ENCODE measurements around the gene SUFU.

Gene SUFU

GRCh38 chr10:102593804-102594079, 90.0 kb downstream of the SUFU start:
- Histone ChIP-seq H3K36me3 (ENCODE audit: low read length) (no peaks in the 10 kb centered on the region), H3K9ac (ENCODE audit: low read length) (no peak overlapping the region), H3K27me3 (ENCODE audit: low read length) (no peaks in the 10 kb centered on the region), H3K9me2 (replicated peaks; ENCODE audit: insufficient read depth, low read length) (no peaks in the 10 kb centered on the region), H3K4me3 (ENCODE audit: insufficient read depth, low read length, poor library complexity, severe bottlenecking) (no peak overlapping the region), H3F3A (ENCODE audit: insufficient read depth) (no peaks in the 10 kb centered on the region), H3K79me2 (ENCODE audit: insufficient read depth, low read length) (no peaks in the 10 kb centered on the region), H4K20me1 (ENCODE audit: low read depth, low read length) (no peaks in the 10 kb centered on the region), H2AFZ (ENCODE audit: low read depth, low read length, severe bottlenecking) (no peak overlapping the region), H3K4me2 (ENCODE audit: low read depth, low read length, poor library complexity, severe bottlenecking) (no peak overlapping the region), H3K9me3 (ENCODE audit: insufficient read depth, low read length) (no peaks in the 10 kb centered on the region), H3K27ac (ENCODE audit: low read depth, low read length) (no peak overlapping the region)
- TF ChIP-seq CTCF (IDR thresholded peaks at IDR 0.05; ENCODE audit: insufficient read depth, low read length, poor library complexity, severe bottlenecking) (no peak), EZH2phosphoT487 (conservative IDR thresholded peaks at IDR 0.05; ENCODE audit: low read length) (no peak)

- H3K4me3 ChIP-seq (ENCODE audit: insufficient read depth, low read length, poor library complexity, severe bottlenecking), result no peak overlapping the region
- H3K9ac ChIP-seq (ENCODE audit: low read length), result no peak overlapping the region
- no peak overlapping the region for H2AFZ ChIP-seq (ENCODE audit: low read depth, low read length, severe bottlenecking)
- H3K27me3 ChIP-seq (ENCODE audit: low read length), result no peaks in the 10 kb centered on the region
- no peak for TF ChIP-seq EZH2phosphoT487 (conservative IDR thresholded peaks at IDR 0.05; ENCODE audit: low read length)
- TF ChIP-seq CTCF (IDR thresholded peaks at IDR 0.05; ENCODE audit: insufficient read depth, low read length, poor library complexity, severe bottlenecking), result no peak
- H3K4me2 ChIP-seq (ENCODE audit: low read depth, low read length, poor library complexity, severe bottlenecking), result no peak overlapping the region
- H4K20me1 ChIP-seq (ENCODE audit: low read depth, low read length), result no peaks in the 10 kb centered on the region
- H3K9me2 ChIP-seq (replicated peaks; ENCODE audit: insufficient read depth, low read length), result no peaks in the 10 kb centered on the region
- H3F3A ChIP-seq (ENCODE audit: insufficient read depth), result no peaks in the 10 kb centered on the region
- no peaks in the 10 kb centered on the region for H3K9me3 ChIP-seq (ENCODE audit: insufficient read depth, low read length)
- H3K79me2 ChIP-seq (ENCODE audit: insufficient read depth, low read length), result no peaks in the 10 kb centered on the region
- no peak overlapping the region for H3K27ac ChIP-seq (ENCODE audit: low read depth, low read length)
- no peaks in the 10 kb centered on the region for H3K36me3 ChIP-seq (ENCODE audit: low read length)
Observed at GRCh38 chr10:102595293-102595692, 91.5 kb downstream of the SUFU start.

- no peaks in the 10 kb centered on the region for H3K36me3 ChIP-seq (ENCODE audit: low read length)
- H3K9me2 ChIP-seq (replicated peaks; ENCODE audit: insufficient read depth, low read length), result no peaks in the 10 kb centered on the region
- H3K27ac ChIP-seq (ENCODE audit: low read depth, low read length), result no peak overlapping the region
- no peak for TF ChIP-seq CTCF (IDR thresholded peaks at IDR 0.05; ENCODE audit: insufficient read depth, low read length, poor library complexity, severe bottlenecking)
- no peak for TF ChIP-seq EZH2phosphoT487 (conservative IDR thresholded peaks at IDR 0.05; ENCODE audit: low read length)
- H4K20me1 ChIP-seq (ENCODE audit: low read depth, low read length), result no peaks in the 10 kb centered on the region
- no peaks in the 10 kb centered on the region for H3K79me2 ChIP-seq (ENCODE audit: insufficient read depth, low read length)
- no peaks in the 10 kb centered on the region for H3F3A ChIP-seq (ENCODE audit: insufficient read depth)
- no peak overlapping the region for H3K4me3 ChIP-seq (ENCODE audit: insufficient read depth, low read length, poor library complexity, severe bottlenecking)
- H3K9ac ChIP-seq (ENCODE audit: low read length), result no peak overlapping the region
- no peak overlapping the region for H2AFZ ChIP-seq (ENCODE audit: low read depth, low read length, severe bottlenecking)
- no peak overlapping the region for H3K4me2 ChIP-seq (ENCODE audit: low read depth, low read length, poor library complexity, severe bottlenecking)
- no peaks in the 10 kb centered on the region for H3K27me3 ChIP-seq (ENCODE audit: low read length)
- H3K9me3 ChIP-seq (ENCODE audit: insufficient read depth, low read length), result no peaks in the 10 kb centered on the region
Observed at GRCh38 chr10:102595897-102596296, 92.1 kb downstream of the SUFU start.

- no peak overlapping the region for H3K27ac ChIP-seq (ENCODE audit: low read depth, low read length)
- H3K79me2 ChIP-seq (ENCODE audit: insufficient read depth, low read length), result no peaks in the 10 kb centered on the region
- H3K27me3 ChIP-seq (ENCODE audit: low read length), result no peaks in the 10 kb centered on the region
- H4K20me1 ChIP-seq (ENCODE audit: low read depth, low read length), result no peaks in the 10 kb centered on the region
- no peaks in the 10 kb centered on the region for H3K36me3 ChIP-seq (ENCODE audit: low read length)
- no peak overlapping the region for H3K4me2 ChIP-seq (ENCODE audit: low read depth, low read length, poor library complexity, severe bottlenecking)
- no peak overlapping the region for H3K4me3 ChIP-seq (ENCODE audit: insufficient read depth, low read length, poor library complexity, severe bottlenecking)
- H3K9me2 ChIP-seq (replicated peaks; ENCODE audit: insufficient read depth, low read length), result no peaks in the 10 kb centered on the region
- H3K9me3 ChIP-seq (ENCODE audit: insufficient read depth, low read length), result no peaks in the 10 kb centered on the region
- TF ChIP-seq CTCF (IDR thresholded peaks at IDR 0.05; ENCODE audit: insufficient read depth, low read length, poor library complexity, severe bottlenecking), result peak; percentile 67
- no peak for TF ChIP-seq EZH2phosphoT487 (conservative IDR thresholded peaks at IDR 0.05; ENCODE audit: low read length)
- H3F3A ChIP-seq (ENCODE audit: insufficient read depth), result no peaks in the 10 kb centered on the region
- no peak overlapping the region for H3K9ac ChIP-seq (ENCODE audit: low read length)
- no peak overlapping the region for H2AFZ ChIP-seq (ENCODE audit: low read depth, low read length, severe bottlenecking)
Observed at GRCh38 chr10:102596506-102596971, 92.8 kb downstream of the SUFU start.

All from SU-DHL-6 (cell line).